Left ventricle myocardium superior (tissue), 1 donor: ENCODE measurements around the gene KCNC4. TPM values are rescaled to one million over a fixed set of nuclear protein-coding genes. Genes with fewer than 3 reads are reported as not detected.
A peak's percentile ranks its signal among the peaks of the same experiment; 100 is the strongest.

Experiments used
- ATAC-seq: fragments of 200-7000 bp; cut with Tn5 transposase; one replicate; pipeline ENCODE4 v1.9.1; 2020; ENCODE audit warnings: mild to moderate bottlenecking, moderate library complexity
- DNase-seq: peaks from one replicate; pipeline ENCODE4 v3.0.0-alpha.2; 2020
- intact Hi-C: fragments of 100-400 bp; cut with micrococcal nuclease; formaldehyde crosslinking; loops from one replicate; pipeline ENCODE4 v1.11.0; 2022
- total RNA-seq: library from RNA; stranded (reverse); fragmentation: NEBNext Ultra II Directional; extraction: Animal tissue kit (Norgen Biotek cat#: 25700); gene quantifications from one replicate; pipeline ENCODE4 v1.2.1, GENCODE V29; 2021
- donor health status: DM: no; HTN: yes; CAD: no; lungs with severe emphysema.

Gene KCNC4
- total RNA-seq, 1 donor from 2014 or later: 4.7 TPM

DNA sequence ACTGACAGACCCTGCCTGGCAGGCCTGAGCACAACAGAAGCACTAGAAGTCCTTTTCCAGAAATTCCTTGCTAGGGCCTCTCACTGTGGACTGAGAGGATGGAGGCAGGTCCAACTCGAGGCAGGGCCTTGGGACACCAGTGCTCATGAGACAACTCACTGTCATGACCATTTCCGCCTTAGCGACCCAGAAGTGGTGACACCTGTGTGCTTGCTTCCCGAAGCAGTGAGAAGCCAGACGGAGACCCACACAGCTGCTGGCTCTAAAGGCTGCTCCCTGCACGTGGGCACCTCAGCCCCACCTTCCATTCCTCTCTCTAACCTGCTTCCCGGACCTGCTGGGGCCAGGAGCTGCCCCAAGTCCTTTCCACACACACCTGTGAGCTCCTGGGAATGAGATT, 33.0 kb downstream of the KCNC4 start:
- no peak for DNase-seq
- ATAC-seq: no peak
- intact Hi-C loops: no loop called here

DNA sequence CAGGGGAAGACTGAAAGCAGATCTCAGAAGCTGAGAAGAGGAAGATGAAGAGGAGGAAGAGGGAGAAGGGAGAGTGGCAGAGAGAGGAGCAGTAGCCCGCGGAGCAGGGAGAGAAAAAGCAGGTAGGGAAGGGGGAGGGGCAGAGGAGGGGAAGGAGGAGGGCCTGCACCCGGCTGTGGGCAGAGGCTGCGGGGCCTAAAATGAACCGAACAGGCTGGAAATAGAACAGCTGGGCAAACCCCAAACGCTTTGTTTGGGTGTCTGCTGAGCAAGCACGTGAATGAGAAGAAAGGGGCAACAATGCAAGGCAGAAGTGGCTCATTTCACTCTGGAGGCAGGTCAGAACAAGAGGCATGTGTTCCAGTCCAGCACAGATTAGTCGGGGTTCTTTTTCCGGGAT, 33.5 kb downstream of the KCNC4 start:
- ATAC-seq: no peak
- DNase-seq: no peak

GRCh38 chr1:110245876-110246620, 35.9 kb downstream of the KCNC4 start:
- intact Hi-C loops: no loop called here
- no peak for ATAC-seq
- DNase-seq: no peak

More for the DNA sequence above, 33.5 kb downstream of the KCNC4 start:
- intact Hi-C loops: no loop called here

- intact Hi-C loops: no loop called here
- no peak for ATAC-seq
- DNase-seq: no peak
Measured at GRCh38 chr1:110248746-110249145, 38.6 kb downstream of the KCNC4 start.

GRCh38 chr1:110249256-110249655, 39.1 kb downstream of the KCNC4 start:
- intact Hi-C loops: no loop called here
- ATAC-seq: no peak
- DNase-seq: no peak

- ATAC-seq (no peak), DNase-seq (no peak)
- intact Hi-C loops: no loop called here
Measured at GRCh38 chr1:110250008-110250407, 39.9 kb downstream of the KCNC4 start.

DNA sequence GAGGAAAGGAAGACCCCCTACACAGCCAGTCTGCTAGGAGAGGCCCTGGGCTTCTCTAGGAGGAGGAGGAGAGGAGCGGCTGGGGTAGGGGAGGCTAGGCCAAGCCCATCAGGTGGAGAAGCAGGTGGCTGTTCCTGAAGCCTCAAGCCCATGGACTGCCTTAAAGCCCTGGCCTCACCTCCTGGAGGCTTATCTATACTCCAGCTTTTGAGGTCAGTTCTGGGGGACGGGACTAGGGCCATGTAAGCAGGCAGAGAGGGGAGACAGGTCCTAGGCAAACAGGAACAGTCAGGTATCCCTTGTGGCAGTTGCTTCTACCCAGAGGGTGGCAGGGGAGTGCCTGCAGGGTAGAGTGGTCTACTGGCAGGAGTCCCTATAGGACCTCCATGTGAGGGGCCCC, 40.6 kb downstream of the KCNC4 start:
- no peak for DNase-seq
- ATAC-seq: no peak
- intact Hi-C loops: no loop called here

DNA sequence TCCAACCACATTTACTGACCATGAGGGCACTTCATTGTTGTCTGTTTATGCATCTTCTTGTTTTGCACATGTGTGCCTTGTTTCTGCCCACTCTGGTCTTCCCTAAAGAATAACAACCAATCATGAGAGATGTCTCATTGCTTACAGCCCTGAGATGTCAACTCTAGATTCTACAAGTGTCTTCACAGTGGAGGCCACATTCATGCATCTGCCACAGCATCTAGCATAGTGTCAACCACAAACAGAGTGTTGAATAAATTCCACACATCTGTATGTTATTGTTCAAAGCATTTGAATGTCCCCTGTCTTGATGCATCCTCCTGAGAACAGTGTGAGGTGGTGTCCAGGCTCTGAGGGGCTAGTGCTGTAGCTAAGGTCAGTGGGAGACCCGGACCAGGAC, 43.1 kb downstream of the KCNC4 start:
- no peak for ATAC-seq
- no peak for DNase-seq
- intact Hi-C loops: no loop called here

DNA sequence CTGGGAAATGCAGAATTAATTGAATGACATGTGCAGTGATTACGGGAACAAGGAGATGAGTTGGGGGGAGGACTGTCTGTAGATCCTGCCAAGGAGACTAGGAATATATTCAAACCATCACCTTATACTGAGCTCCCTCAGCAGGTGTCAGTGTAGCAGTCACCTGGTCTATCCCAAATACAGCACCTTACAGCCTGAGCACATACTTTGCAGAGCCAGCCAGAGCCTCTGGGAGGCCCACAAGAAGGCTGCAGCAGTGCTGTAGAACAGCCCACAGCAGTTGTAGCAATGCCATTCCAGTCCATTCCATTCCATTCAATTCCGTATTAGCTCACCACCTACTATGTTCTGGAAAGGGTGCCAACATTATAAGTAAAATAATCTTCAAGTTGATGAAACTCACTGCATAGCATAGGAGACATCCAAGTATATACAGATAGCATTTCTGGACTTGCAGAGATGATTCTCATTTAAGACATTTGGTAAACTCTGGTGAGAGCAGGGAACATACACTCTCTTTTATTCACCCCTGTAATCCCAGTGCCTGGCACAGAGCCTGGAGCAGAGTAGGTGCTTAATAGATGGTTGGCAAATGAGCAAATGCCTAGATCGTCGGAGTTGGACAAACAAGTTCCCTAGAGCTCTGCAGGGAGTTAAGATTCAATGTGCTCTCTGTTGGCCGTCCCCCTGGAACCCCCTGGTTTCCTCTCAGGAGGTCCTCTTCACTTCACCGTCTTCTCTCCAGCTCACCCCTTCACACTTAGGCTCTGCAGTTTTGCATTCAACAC, 44.7 kb downstream of the KCNC4 start:
- intact Hi-C loops: no loop called here
- ATAC-seq: peak; percentile 21
- no peak for DNase-seq

DNA sequence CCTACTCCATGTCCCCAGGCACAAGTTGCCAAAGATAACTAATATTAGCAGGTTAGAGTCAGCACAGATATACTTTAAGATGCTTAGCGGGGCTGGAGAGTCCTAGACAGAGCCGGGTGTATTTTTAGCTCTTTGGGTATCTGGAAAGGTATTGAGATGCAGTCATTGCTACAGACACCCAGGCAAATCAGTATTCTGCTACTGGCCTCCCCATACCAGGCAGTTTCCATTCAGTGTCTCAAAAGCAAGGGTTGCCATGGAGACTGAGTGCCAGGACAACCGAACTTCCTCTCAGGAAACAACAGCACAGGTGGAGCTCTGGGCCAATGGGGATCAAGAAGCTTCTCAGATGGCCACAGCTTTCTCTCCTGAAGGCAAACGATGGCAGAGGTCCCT, 45.3 kb downstream of the KCNC4 start:
- DNase-seq (no peak), ATAC-seq (peak; percentile 94)
- intact Hi-C loops: no loop called here

DNA sequence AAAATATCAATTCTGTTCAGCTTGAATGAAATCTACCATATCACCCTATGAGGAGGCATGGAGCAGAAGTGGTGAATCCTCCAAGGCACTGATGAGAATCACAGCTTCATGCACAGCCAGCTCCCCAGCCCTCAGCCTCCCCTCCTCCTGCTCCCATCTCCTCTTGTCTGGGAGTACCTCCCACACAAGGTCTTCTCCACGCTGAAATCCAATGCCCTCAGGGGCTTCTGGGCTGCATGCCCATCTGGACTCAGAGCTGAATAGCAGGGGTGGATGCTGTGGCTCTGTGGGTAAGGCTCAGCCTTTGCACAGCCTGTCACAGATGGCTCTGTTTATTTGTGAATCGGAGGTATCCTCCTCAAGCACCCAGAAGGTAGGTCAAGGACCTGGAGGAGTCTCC, 48.6 kb downstream of the KCNC4 start:
- ATAC-seq: no peak
- no peak for DNase-seq
- intact Hi-C loops: no loop called here

DNA sequence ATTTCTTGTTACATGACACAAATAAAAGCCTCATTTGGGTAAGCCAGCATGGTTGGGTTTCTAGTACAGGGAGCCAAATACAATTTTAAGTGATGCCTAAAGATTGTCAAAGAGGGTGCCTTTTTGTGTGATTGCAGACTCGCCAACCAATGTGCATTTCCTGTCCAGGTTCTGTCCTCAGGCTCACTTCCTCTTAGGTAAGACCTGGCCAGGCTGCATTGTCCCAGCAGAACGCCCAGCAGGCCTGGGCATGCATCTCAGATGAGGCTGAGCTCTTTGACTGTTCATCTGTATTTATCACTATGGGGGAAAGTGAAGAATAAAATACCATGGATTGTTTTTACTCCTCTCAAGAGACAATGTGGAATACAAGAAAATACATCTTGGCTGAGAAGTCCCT, 49.7 kb downstream of the KCNC4 start:
- no peak for DNase-seq
- ATAC-seq: no peak
- intact Hi-C loops: no loop called here

Other genes starting within 250 kb of the KCNC4 start
- 43.8 TPM for gene AHCYL1, start 225.5 kb upstream of the KCNC4 start, total RNA-seq
- 17.2 TPM for gene STRIP1, start 175.7 kb upstream of the KCNC4 start, total RNA-seq
- gene ALX3, start 139.6 kb upstream of the KCNC4 start, total RNA-seq: not detected
- not detected for gene UBL4B, start 97.9 kb upstream of the KCNC4 start, total RNA-seq
- gene SLC6A17, start 59.8 kb upstream of the KCNC4 start, total RNA-seq: not detected
- 14.1 TPM for gene RBM15, start 129.1 kb downstream of the KCNC4 start, total RNA-seq
- gene SLC16A4, start 180.7 kb downstream of the KCNC4 start, total RNA-seq: 2.1 TPM
- gene LAMTOR5, start 197.4 kb downstream of the KCNC4 start, total RNA-seq: 265 TPM
- not detected for gene PROK1, start 240.8 kb downstream of the KCNC4 start, total RNA-seq